Coronary artery (tissue), 2 donors: ENCODE results near the gene LSM7.

Experiments used
- DNase-seq: peaks from one replicate; pipeline ENCODE4 v3.0.0-alpha.2; 2017; ENCODE audit warnings: low spot score
- H3K27ac ChIP-seq, 2 donors: fragments of 200-600 bp; sonication (generic); one replicate each; pipeline ENCODE4 v1.5.1; 2016 to 2019
- H3K4me3 ChIP-seq: fragments of 200-600 bp; sonication (generic); 2 replicates; pipeline ENCODE4 v1.5.1; 2016; ENCODE audit warnings: mild to moderate bottlenecking, moderate library complexity
- CTCF ChIP-seq: fragments of 200-600 bp; sonication (generic); IDR thresholded peaks from one replicate; pipeline ENCODE4 v1.5.1; 2019; ENCODE audit warnings: antibody characterized with exemption

Gene LSM7

GRCh38 chr19:2312820-2313501, 15.4 kb downstream of the LSM7 start:
- no peak for TF ChIP-seq CTCF
- no peak overlapping the region for H3K4me3 ChIP-seq
- no peak for DNase-seq
- no peak overlapping the region for H3K27ac ChIP-seq

DNA sequence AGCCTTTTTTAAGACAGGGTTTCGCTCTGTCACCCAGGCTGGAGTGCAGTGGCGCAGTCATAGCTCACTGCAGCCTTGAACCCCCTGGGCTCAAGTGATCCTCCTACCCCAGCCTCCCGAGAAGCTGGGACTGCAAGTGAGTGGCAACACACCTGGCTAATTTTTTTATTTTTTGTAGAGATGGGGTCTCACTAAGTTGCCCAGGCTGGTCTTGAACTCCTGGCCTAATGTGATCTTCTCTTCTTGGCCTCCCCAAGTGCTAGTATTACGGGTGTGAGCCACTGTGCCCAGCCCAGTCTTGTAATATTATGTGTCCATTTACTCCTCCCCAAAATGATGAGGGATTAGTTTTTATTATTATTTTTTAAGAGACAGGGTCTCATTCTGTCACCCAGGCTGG, 17.3 kb downstream of the LSM7 start:
- H3K4me3 ChIP-seq = no peak overlapping the region
- H3K27ac ChIP-seq = no peak overlapping the region
- no peak for DNase-seq
- no peak for TF ChIP-seq CTCF

DNA sequence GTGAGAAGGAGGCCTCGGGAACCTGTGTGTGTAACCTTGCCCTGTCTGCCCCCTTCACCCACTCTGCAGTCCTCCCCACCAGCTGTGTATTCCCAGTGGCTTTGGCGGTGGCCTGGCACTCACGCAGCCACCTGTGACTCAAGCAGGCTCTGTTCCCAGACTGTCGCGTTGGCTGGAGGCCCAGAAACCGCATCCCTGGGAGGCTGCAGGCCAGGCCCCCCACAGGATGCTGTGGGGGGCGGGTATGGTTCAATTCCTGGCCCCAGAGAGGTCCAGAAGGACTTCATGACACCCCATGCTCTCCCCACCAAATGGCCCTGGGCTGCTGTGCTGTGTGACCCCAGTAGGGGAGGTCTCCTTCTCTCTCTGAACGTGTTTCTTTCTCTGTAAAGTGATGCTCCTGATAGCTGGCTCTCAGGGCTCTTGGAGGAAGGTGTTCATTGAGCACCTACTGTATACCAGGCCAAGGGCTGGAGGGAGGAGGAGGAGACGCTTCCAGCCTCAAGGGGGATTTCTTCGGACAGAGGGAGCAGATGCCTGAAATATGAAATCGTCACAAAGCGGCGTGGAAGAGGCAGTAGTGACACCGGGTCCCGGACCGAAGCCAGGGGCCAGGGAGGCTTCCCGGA, 18.5 kb downstream of the LSM7 start:
- no peak for TF ChIP-seq CTCF
- Histone ChIP-seq H3K27ac (no peak overlapping the region), H3K4me3 (no peak overlapping the region)
- no peak for DNase-seq

DNA sequence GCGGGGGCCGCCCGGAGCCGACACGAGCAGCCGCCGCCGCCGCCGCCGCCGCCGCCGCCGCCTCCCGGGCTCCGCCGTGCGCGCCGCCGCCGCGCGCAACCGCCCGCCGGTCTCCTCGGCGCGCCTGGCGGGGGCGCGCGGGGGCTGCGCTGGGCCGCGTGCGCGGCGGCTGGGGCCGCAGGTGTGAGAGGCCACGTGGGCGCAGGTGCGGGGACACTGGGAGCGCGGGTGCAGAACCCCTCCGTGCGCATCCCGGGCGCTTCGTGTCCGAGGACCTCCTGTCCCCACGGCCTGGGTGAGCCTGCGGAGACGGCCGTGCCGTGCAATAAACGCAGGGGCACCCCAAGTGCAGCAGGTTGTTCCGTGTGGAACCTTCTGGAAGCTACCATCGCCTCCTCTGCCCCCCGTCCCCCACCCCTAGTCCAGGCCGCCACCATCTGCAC, 20.3 kb downstream of the LSM7 start, which contains the start of gene LINGO3:
Gene LINGO3 (minus strand): TSS at position 41 of the 443 bp plus-strand sequence. CDS start 16,378 bp downstream, outside the sequence.
- TF ChIP-seq CTCF = no peak
- DNase-seq = no peak
- no peak within 1 kb of the TSS for H3K27ac ChIP-seq
- H3K4me3 ChIP-seq = peak within 1 kb of the TSS; percentile 54

GRCh38 chr19:2307518-2308012, 20.8 kb downstream of the LSM7 start:
- Histone ChIP-seq H3K27ac (no peak overlapping the region), H3K4me3 (peak overlapping the region; percentile 54)
- TF ChIP-seq CTCF = no peak
- no peak for DNase-seq

DNA sequence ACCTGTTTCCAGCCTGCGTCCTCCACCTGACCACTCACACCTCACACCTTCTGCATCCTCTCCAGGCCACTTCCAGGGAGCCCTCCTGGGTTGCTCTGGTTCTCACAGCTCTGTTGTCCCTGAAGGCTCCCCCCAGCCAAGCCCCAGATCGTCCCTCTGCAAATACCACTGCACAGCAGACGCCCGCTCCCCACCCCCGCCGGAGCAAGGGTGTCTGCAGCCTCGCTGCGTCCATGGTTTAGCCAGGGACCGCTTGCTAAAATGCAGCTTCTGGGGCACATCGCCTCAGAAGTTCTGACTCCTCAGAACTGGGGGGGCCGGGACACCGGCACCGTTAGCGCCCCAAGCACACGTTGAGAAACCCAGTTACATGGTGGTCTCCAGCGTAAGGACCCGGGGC, 21.4 kb downstream of the LSM7 start:
- no peak for TF ChIP-seq CTCF
- no peak overlapping the region for H3K4me3 ChIP-seq
- no peak for DNase-seq
- no peak overlapping the region for H3K27ac ChIP-seq
